ENCODE data around the gene SMPDL3B.
A peak's percentile ranks its signal among the peaks of the same experiment; 100 is the strongest.

SMPDL3B gene

DNA sequence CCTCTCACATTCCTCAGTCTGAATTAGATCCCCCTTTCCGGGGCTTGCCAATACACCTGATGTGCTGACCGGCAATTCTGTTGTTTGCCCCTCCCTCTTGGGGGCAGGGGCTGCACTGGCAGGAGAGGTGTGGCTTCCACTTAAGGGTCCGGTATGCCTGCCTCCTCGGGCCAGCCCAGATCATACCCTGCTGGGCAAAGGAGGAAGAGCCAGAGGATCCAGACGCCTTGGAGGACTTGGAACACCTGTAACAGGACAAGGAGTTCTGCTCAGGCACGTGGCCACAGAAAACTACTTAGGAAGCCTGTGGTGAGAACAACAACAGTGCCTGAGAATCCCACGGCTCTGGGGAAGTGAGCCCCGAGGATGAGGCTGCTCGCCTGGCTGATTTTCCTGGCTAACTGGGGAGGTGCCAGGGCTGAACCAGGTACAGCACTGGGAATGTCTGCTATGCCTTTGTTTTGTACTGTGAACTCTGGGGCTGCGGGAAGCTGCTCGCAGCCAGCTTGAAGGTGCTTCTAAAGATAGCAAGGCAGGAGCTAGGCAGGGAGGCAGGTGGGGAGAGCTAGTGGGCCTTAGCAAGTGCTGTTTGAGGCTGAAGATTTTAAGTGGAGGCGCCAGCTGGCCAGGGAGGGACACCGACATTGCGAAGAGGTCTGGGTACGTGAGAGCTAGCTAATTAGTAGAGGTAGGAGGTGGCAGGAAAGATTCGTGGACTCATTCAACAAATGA, at the start of gene SMPDL3B:
SMPDL3B (plus strand) TSS at position 183 of the 732 bp plus-strand sequence; CDS start at position 367, 184 bp downstream.
- H3K9me3 Mint-ChIP-seq, result no peaks in the 10 kb centered on the region
- no peaks in the 10 kb centered on the region for H3K36me3 Mint-ChIP-seq (ENCODE audit: low read depth)
- H3K27ac Mint-ChIP-seq, result peak within 1 kb of the TSS; percentile 27
- H3K4me3 Mint-ChIP-seq, result peak within 1 kb of the TSS; percentile 21
- H3K27me3 Mint-ChIP-seq, result peaks cover 23% of the 10 kb centered on the region
- no peak for DNase-seq
- peaks cover 12% of the 10 kb centered on the region for H3K4me1 Mint-ChIP-seq (ENCODE audit: low read depth)

- H3K4me3 Mint-ChIP-seq, result no peak overlapping the region
- no peaks in the 10 kb centered on the region for H3K9me3 Mint-ChIP-seq
- peaks cover 80% of the 10 kb centered on the region for H3K36me3 Mint-ChIP-seq (ENCODE audit: low read depth)
- no peaks in the 10 kb centered on the region for H3K27me3 Mint-ChIP-seq
- H3K4me1 Mint-ChIP-seq (ENCODE audit: low read depth), result peaks cover 50% of the 10 kb centered on the region
- peak overlapping the region; percentile 75 for H3K27ac Mint-ChIP-seq
- DNase-seq, result no peak
Measured at GRCh38 chr1:27885114-27885528, 49.7 kb upstream of the SMPDL3B start.

DNA sequence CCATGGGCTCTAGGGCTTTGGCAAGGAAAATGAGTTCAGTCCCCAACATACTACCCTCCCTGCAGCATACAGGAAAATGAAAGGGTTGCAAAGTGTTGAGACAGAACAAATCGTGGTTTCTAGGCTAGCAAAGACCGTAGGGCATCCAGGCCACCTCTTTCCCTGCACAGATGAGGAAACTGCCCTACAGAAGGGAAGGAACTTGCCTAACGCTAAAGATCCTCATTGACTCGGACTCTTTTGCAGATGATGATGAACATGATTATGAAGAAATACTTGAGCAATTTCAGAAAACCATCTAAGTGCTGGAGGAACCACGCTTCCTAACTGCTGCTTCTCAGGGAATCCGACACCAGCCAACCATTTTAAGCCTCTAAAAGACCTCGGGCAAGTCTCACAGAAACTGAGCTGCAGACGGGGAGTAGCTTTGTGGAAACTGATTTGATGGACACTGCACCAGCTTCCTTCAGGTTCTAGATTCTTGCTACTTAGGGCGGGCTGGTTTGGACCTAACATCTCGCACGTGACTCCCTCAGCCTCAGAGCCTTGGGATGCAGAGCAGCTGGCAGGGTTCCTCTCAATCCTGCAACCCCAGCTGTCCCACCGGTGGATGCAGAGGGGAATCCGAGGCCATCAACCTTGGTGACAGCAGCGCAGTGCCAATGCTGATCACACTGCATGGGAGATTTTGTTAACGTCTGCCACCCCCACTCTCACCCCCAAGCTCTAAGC, 49.0 kb upstream of the SMPDL3B start:
- H3K4me1 Mint-ChIP-seq (ENCODE audit: low read depth), result peaks cover 54% of the 10 kb centered on the region

DNA sequence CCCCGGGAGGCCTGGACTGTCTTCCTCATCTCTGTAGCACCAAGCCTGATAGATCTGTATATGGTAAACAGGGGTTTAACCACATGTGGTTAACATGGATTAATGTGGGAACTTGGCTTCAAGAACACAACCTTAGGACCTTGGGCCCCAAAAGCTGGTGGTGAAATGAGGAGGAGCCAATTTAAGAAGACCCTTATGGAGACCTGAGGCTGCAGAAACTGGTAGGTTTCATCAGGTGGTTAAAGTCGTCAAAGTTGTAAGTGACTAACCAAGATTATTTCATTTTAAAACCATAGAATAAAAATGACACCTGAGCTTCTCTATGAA, 48.5 kb upstream of the SMPDL3B start:
- peak overlapping the region; percentile 93 for H3K27ac Mint-ChIP-seq
- H3K36me3 Mint-ChIP-seq (ENCODE audit: low read depth), result peaks cover 90% of the 10 kb centered on the region
- no peak for DNase-seq
- no peaks in the 10 kb centered on the region for H3K27me3 Mint-ChIP-seq
- H3K4me3 Mint-ChIP-seq, result no peak overlapping the region
- H3K9me3 Mint-ChIP-seq, result no peaks in the 10 kb centered on the region
- peaks cover 59% of the 10 kb centered on the region for H3K4me1 Mint-ChIP-seq (ENCODE audit: low read depth)

More for the DNA sequence above, 49.0 kb upstream of the SMPDL3B start:
- Mint-ChIP-seq H3K27me3 (no peaks in the 10 kb centered on the region), H3K4me3 (no peak overlapping the region), H3K9me3 (no peaks in the 10 kb centered on the region), H3K27ac (peak overlapping the region; percentile 93), H3K36me3 (ENCODE audit: low read depth) (peaks cover 86% of the 10 kb centered on the region)
- DNase-seq, result no peak

GRCh38 chr1:27886744-27887143, 48.1 kb upstream of the SMPDL3B start:
- Mint-ChIP-seq H3K36me3 (ENCODE audit: low read depth) (peaks cover 91% of the 10 kb centered on the region), H3K27me3 (no peaks in the 10 kb centered on the region), H3K4me1 (ENCODE audit: low read depth) (peaks cover 63% of the 10 kb centered on the region), H3K9me3 (no peaks in the 10 kb centered on the region), H3K27ac (peak overlapping the region; percentile 93), H3K4me3 (peak overlapping the region; percentile 32)
- no peak for DNase-seq

DNA sequence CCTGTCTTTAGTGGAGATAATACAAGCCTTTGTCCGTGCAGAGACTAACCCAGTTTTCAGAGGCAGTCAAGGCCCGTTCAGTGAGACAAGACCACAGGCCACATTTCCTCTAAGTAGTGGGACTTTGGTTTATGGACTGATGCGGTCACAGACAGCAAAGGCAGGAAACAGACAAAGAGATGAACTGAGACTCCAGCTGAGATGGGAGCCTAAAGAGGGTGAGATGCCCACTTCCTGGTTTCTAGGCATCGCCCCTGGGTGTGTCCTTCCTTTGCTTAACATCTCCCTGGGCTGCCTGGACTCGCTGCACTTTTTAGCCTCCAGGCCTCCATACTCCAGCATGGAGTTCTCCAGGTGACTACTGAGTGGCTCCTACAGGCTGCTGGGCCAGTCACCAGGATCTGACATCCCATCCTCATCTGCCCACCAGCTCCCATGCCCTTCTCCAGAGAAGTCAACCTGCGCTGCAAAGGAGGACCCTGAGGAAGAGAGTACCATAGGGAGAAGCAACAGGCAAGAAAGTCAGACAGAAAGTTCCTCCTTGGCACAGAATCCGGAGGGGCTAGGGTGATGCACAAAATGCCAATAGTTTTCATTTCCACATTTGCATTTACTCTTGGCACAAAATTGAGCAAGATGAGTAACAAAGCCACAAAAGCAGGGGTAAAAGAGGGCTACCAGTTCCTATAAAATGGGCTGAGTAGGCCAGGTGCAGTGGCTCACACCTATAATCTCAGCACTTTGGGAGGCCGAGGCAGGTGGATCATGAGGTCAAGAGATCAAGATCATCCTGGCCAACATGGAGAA, 47.4 kb upstream of the SMPDL3B start:
- peak overlapping the region; percentile 93 for H3K27ac Mint-ChIP-seq
- peak overlapping the region; percentile 32 for H3K4me3 Mint-ChIP-seq
- no peaks in the 10 kb centered on the region for H3K9me3 Mint-ChIP-seq
- DNase-seq, result no peak
- no peaks in the 10 kb centered on the region for H3K27me3 Mint-ChIP-seq
- H3K4me1 Mint-ChIP-seq (ENCODE audit: low read depth), result peaks cover 70% of the 10 kb centered on the region
- peaks cover 92% of the 10 kb centered on the region for H3K36me3 Mint-ChIP-seq (ENCODE audit: low read depth)

DNA sequence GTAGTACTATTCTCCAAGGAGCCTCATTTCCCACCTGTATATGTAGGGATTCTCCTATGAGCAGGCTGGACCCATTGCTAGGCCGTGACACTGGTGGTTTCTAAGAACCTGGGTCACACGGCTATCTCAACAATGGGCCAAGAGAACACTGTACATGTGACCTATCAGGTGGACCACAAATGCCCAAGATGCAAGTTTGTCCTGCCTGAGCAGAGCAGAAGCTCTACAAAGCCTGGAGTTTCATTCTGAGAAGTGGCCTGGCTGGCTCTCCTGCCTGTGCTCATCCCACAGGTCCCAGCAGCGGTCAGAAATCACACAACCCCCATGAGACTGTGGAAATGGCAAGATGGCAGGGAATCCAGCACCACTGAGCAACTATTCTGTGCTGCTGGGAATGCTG, 45.3 kb upstream of the SMPDL3B start:
- Mint-ChIP-seq H3K27ac (peak overlapping the region; percentile 57), H3K4me1 (ENCODE audit: low read depth) (peaks cover 63% of the 10 kb centered on the region), H3K9me3 (no peaks in the 10 kb centered on the region)

DNA sequence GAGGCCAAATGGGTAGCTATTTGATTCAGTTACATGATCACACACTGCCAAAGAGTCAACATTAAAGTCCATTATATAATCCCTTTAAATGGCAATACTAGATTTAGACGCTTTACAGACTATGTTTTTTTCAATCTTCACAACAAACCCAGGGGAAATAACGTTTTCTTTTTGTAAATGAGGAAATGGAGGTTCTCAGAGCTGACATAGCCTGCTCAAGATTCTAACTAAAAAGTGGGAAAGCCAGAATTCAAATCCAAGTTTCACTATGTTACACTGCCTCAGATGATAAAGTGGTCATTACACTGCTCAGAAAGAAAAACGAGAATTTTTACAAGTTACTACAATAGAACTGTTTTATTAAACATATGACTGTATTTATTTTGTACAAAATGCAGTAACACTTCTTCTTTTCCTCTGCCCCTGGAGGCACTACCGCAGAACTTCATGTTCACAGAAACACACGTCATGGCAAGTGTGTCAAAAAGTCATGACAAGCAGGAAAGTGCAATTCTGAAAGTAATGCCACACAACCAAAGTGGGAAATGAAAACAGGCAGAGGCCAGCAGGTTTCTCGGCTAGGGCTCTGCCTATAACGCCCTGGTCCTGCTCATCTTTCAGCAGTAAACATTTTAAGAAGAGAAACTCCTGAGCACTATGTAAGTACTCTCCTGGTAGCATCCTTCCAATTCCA, 43.5 kb upstream of the SMPDL3B start:
- Mint-ChIP-seq H3K4me1 (ENCODE audit: low read depth) (peaks cover 45% of the 10 kb centered on the region), H3K27me3 (no peaks in the 10 kb centered on the region), H3K36me3 (ENCODE audit: low read depth) (peaks cover 92% of the 10 kb centered on the region), H3K9me3 (no peaks in the 10 kb centered on the region), H3K27ac (peak overlapping the region; percentile 71), H3K4me3 (no peak overlapping the region)
- DNase-seq, result no peak

More for the DNA sequence above, 45.3 kb upstream of the SMPDL3B start:
- no peak overlapping the region for H3K4me3 Mint-ChIP-seq
- H3K36me3 Mint-ChIP-seq (ENCODE audit: low read depth), result peaks cover 92% of the 10 kb centered on the region
- H3K27me3 Mint-ChIP-seq, result no peaks in the 10 kb centered on the region
- DNase-seq, result no peak

GRCh38 chr1:27894521-27894920, 40.3 kb upstream of the SMPDL3B start:
- H3K4me3 Mint-ChIP-seq, result no peak overlapping the region
- peaks cover 93% of the 10 kb centered on the region for H3K36me3 Mint-ChIP-seq (ENCODE audit: low read depth)

GRCh38 chr1:27906759-27907158, 28.0 kb upstream of the SMPDL3B start:
- no peaks in the 10 kb centered on the region for H3K9me3 Mint-ChIP-seq

More at GRCh38 chr1:27894521-27894920, 40.3 kb upstream of the SMPDL3B start:
- Mint-ChIP-seq H3K27me3 (no peaks in the 10 kb centered on the region), H3K4me1 (ENCODE audit: low read depth) (peaks cover 25% of the 10 kb centered on the region), H3K27ac (peak overlapping the region; percentile 16), H3K9me3 (no peaks in the 10 kb centered on the region)
- no peak for DNase-seq

DNA sequence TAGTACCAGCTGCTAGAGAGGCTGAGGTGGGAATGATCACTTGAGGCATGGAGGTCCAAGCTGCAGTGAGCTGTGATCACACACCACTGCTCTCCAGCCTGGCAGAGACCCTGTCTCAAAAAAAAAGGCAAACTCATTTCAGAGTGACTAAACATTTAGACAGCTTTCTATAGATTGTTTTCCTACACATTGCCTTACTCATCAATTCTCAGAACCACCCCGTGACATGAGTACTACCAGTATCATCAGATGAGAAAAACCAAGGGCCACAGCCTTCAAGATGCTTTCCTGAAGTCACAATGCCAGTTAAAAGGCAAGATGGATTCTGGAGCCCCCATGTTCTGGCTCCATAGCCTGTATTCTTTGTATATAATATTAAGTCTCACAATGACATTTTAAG, 22.4 kb upstream of the SMPDL3B start:
- Mint-ChIP-seq H3K4me1 (ENCODE audit: low read depth) (peaks cover 26% of the 10 kb centered on the region), H3K27me3 (no peaks in the 10 kb centered on the region), H3K9me3 (peaks cover 5% of the 10 kb centered on the region), H3K27ac (peak overlapping the region; percentile 100), H3K4me3 (peak overlapping the region; percentile 99), H3K36me3 (ENCODE audit: low read depth) (peaks cover 67% of the 10 kb centered on the region)
- DNase-seq, result no peak

More at GRCh38 chr1:27906759-27907158, 28.0 kb upstream of the SMPDL3B start:
- no peak overlapping the region for H3K27ac Mint-ChIP-seq
- H3K27me3 Mint-ChIP-seq, result no peaks in the 10 kb centered on the region
- peaks cover 96% of the 10 kb centered on the region for H3K36me3 Mint-ChIP-seq (ENCODE audit: low read depth)
- H3K4me3 Mint-ChIP-seq, result no peak overlapping the region
- H3K4me1 Mint-ChIP-seq (ENCODE audit: low read depth), result peaks cover 9% of the 10 kb centered on the region
- DNase-seq, result no peak

GRCh38 chr1:27915082-27915575, 19.7 kb upstream of the SMPDL3B start:
- Mint-ChIP-seq H3K9me3 (peaks cover 5% of the 10 kb centered on the region), H3K27ac (peak overlapping the region; percentile 100), H3K4me3 (no peak overlapping the region), H3K36me3 (ENCODE audit: low read depth) (peaks cover 40% of the 10 kb centered on the region), H3K4me1 (ENCODE audit: low read depth) (peaks cover 26% of the 10 kb centered on the region), H3K27me3 (no peaks in the 10 kb centered on the region)
- no peak for DNase-seq

GRCh38 chr1:27922272-27922671, 12.5 kb upstream of the SMPDL3B start:
- H3K4me1 Mint-ChIP-seq (ENCODE audit: low read depth), result no peaks in the 10 kb centered on the region

More at GRCh38 chr1:27922272-27922671, 12.5 kb upstream of the SMPDL3B start:
- no peaks in the 10 kb centered on the region for H3K36me3 Mint-ChIP-seq (ENCODE audit: low read depth)
- DNase-seq, result no peak
- no peaks in the 10 kb centered on the region for H3K9me3 Mint-ChIP-seq
- H3K27ac Mint-ChIP-seq, result no peak overlapping the region
- no peak overlapping the region for H3K4me3 Mint-ChIP-seq
- H3K27me3 Mint-ChIP-seq, result no peaks in the 10 kb centered on the region
